Effector memory CD4-positive, alpha-beta T cell (primary cell): ENCODE data around the gene MKX.

ENCODE experiments used
- DNase-seq, 3 donors: peaks; one replicate each; pipeline ENCODE4 v3.0.0-alpha.2; 2020
- H3K27ac ChIP-seq: 2 replicates; pipeline ENCODE4 v1.7.0; 2013; ENCODE audit warnings: mild to moderate bottlenecking, low read length, moderate library complexity; ENCODE audit not compliant: insufficient read depth, poor library complexity, severe bottlenecking
- H3K27me3 ChIP-seq: replicated peaks from 2 replicates; pipeline ENCODE4 v1.7.0; 2013; ENCODE audit warnings: mild to moderate bottlenecking, low read length; ENCODE audit not compliant: insufficient read depth, control insufficient read depth, poor library complexity, severe bottlenecking
- H3K36me3 ChIP-seq: 2 replicates; pipeline ENCODE4 v1.7.0; 2013; ENCODE audit warnings: mild to moderate bottlenecking, low read length, moderate library complexity; ENCODE audit not compliant: control insufficient read depth, insufficient read depth
- H3K4me1 ChIP-seq: 2 replicates; pipeline ENCODE4 v1.7.0; 2013; ENCODE audit warnings: low read length, mild to moderate bottlenecking; ENCODE audit not compliant: control insufficient read depth, insufficient read depth, poor library complexity, severe bottlenecking
- H3K4me3 ChIP-seq: 2 replicates; pipeline ENCODE4 v1.7.0; 2013; ENCODE audit warnings: low read length, low read depth, mild to moderate bottlenecking; ENCODE audit not compliant: insufficient read depth, poor library complexity, severe bottlenecking
- H3K9me3 ChIP-seq: 2 replicates; pipeline ENCODE4 v1.7.0; 2013; ENCODE audit warnings: mild to moderate bottlenecking, low read length, moderate library complexity; ENCODE audit not compliant: control insufficient read depth

Gene MKX

GRCh38 chr10:27660268-27660667 lies 85.4 kb downstream of the MKX start:
- H3K4me1 ChIP-seq = no peaks in the 10 kb centered on the region
- H3K9me3 ChIP-seq = no peaks in the 10 kb centered on the region
- no peaks in the 10 kb centered on the region for H3K36me3 ChIP-seq
- DNase-seq = no peak
- H3K4me3 ChIP-seq = no peak overlapping the region
- no peak overlapping the region for H3K27ac ChIP-seq
- no peaks in the 10 kb centered on the region for H3K27me3 ChIP-seq

- Histone ChIP-seq H3K4me3 (no peak overlapping the region), H3K27me3 (no peaks in the 10 kb centered on the region), H3K36me3 (no peaks in the 10 kb centered on the region), H3K27ac (no peak overlapping the region), H3K9me3 (no peaks in the 10 kb centered on the region), H3K4me1 (no peaks in the 10 kb centered on the region)
- DNase-seq = no peak
Observed at GRCh38 chr10:27659786-27660185, 85.8 kb downstream of the MKX start.

- no peak overlapping the region for H3K4me3 ChIP-seq
- no peaks in the 10 kb centered on the region for H3K36me3 ChIP-seq
- H3K27ac ChIP-seq = no peak overlapping the region
- DNase-seq = no peak
- no peaks in the 10 kb centered on the region for H3K9me3 ChIP-seq
- no peaks in the 10 kb centered on the region for H3K27me3 ChIP-seq
- no peaks in the 10 kb centered on the region for H3K4me1 ChIP-seq
Observed at GRCh38 chr10:27658788-27659187, 86.8 kb downstream of the MKX start.

GRCh38 chr10:27655296-27655695 lies 90.3 kb downstream of the MKX start:
- H3K4me3 ChIP-seq = no peak overlapping the region
- no peaks in the 10 kb centered on the region for H3K27me3 ChIP-seq
- H3K9me3 ChIP-seq = no peaks in the 10 kb centered on the region
- no peaks in the 10 kb centered on the region for H3K36me3 ChIP-seq
- no peaks in the 10 kb centered on the region for H3K4me1 ChIP-seq
- H3K27ac ChIP-seq = no peak overlapping the region
- DNase-seq = no peak

GRCh38 chr10:27654284-27654683 lies 91.3 kb downstream of the MKX start:
- Histone ChIP-seq H3K27ac (no peak overlapping the region), H3K9me3 (no peaks in the 10 kb centered on the region), H3K4me1 (no peaks in the 10 kb centered on the region), H3K4me3 (no peak overlapping the region), H3K36me3 (no peaks in the 10 kb centered on the region), H3K27me3 (no peaks in the 10 kb centered on the region)
- DNase-seq = no peak

GRCh38 chr10:27646604-27647175 lies 98.9 kb downstream of the MKX start:
- no peak for DNase-seq
- Histone ChIP-seq H3K9me3 (no peaks in the 10 kb centered on the region), H3K27me3 (no peaks in the 10 kb centered on the region), H3K4me3 (no peak overlapping the region), H3K4me1 (no peaks in the 10 kb centered on the region), H3K27ac (no peak overlapping the region), H3K36me3 (no peaks in the 10 kb centered on the region)

GRCh38 chr10:27646194-27646593 lies 99.4 kb downstream of the MKX start:
- H3K27me3 ChIP-seq = no peaks in the 10 kb centered on the region
- H3K4me1 ChIP-seq = no peaks in the 10 kb centered on the region
- no peak overlapping the region for H3K27ac ChIP-seq
- no peak overlapping the region for H3K4me3 ChIP-seq
- H3K36me3 ChIP-seq = no peaks in the 10 kb centered on the region
- no peaks in the 10 kb centered on the region for H3K9me3 ChIP-seq
- no peak for DNase-seq

GRCh38 chr10:27644307-27644939 lies 101.2 kb downstream of the MKX start:
- no peaks in the 10 kb centered on the region for H3K9me3 ChIP-seq
- no peaks in the 10 kb centered on the region for H3K36me3 ChIP-seq
- H3K4me1 ChIP-seq = no peaks in the 10 kb centered on the region
- DNase-seq = no peak
- no peaks in the 10 kb centered on the region for H3K27me3 ChIP-seq
- H3K27ac ChIP-seq = no peak overlapping the region
- no peak overlapping the region for H3K4me3 ChIP-seq

- DNase-seq = no peak
- Histone ChIP-seq H3K4me3 (no peak overlapping the region), H3K36me3 (no peaks in the 10 kb centered on the region), H3K4me1 (no peaks in the 10 kb centered on the region), H3K27me3 (no peaks in the 10 kb centered on the region), H3K27ac (no peak overlapping the region), H3K9me3 (no peaks in the 10 kb centered on the region)
Observed at GRCh38 chr10:27643301-27643700, 102.3 kb downstream of the MKX start.

- Histone ChIP-seq H3K4me1 (no peaks in the 10 kb centered on the region), H3K9me3 (no peaks in the 10 kb centered on the region), H3K27ac (no peak overlapping the region), H3K27me3 (no peaks in the 10 kb centered on the region), H3K4me3 (no peak overlapping the region), H3K36me3 (no peaks in the 10 kb centered on the region)
- DNase-seq = no peak
Observed at GRCh38 chr10:27642023-27642589, 103.5 kb downstream of the MKX start.
